Testis (tissue), 2 donors: ENCODE results near the gene PBX4.

Source experiments
- POLR2A ChIP-seq: fragments of 450-650 bp; IDR thresholded peaks from one replicate; pipeline ENCODE4 v1.6.1; 2017; ENCODE audit warnings: antibody characterized with exemption, mild to moderate bottlenecking, moderate library complexity
- TF ChIP-seq, protein P1 (sequence below), 3 experiments: fragments of 450-650 bp in 2 of 3; fragments of 200-600 bp in 1 of 3; sonication (generic) in 1 of 3; IDR thresholded peaks; one replicate each; pipeline ENCODE4 v1.5.1; 2016 to 2019; ENCODE audit warnings: antibody characterized with exemption in 3 of 3, mild to moderate bottlenecking in 2 of 3, moderate library complexity in 1 of 3

DNA sequence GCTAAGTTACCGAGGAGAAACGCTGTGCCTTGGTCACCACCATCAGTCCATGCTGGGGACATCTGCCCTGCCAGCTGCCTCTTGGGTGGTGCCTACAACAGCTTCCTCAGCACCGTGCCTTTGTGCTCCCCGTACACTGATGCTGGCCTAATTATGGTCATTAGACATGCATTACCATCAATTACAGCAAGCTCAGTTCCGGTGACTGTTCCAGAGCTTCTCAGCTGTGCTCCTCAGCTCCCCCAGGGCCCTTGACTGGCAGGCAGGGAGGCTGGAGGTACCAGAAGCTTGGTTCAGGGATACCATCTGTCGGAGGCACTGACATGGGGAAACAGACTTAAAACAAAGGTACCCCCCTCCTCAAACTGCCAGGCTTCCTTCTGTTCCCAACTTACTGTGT lies 40.2 kb downstream of the PBX4 start:
- TF ChIP-seq, protein P1, sequence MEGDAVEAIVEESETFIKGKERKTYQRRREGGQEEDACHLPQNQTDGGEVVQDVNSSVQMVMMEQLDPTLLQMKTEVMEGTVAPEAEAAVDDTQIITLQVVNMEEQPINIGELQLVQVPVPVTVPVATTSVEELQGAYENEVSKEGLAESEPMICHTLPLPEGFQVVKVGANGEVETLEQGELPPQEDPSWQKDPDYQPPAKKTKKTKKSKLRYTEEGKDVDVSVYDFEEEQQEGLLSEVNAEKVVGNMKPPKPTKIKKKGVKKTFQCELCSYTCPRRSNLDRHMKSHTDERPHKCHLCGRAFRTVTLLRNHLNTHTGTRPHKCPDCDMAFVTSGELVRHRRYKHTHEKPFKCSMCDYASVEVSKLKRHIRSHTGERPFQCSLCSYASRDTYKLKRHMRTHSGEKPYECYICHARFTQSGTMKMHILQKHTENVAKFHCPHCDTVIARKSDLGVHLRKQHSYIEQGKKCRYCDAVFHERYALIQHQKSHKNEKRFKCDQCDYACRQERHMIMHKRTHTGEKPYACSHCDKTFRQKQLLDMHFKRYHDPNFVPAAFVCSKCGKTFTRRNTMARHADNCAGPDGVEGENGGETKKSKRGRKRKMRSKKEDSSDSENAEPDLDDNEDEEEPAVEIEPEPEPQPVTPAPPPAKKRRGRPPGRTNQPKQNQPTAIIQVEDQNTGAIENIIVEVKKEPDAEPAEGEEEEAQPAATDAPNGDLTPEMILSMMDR (IDR thresholded peaks at IDR 0.05): no peak
- TF ChIP-seq POLR2A: no peak
